GM23338 (cell line): Measurements from ENCODE around the gene GPR78. TPM values are rescaled to one million over a fixed set of nuclear protein-coding genes. Genes with fewer than 3 reads are reported as not detected.

Experiments used
- polyA plus RNA-seq: library from polyadenylated mRNA; unstranded; fragments of >200 nt; fragmentation: Nextera tagmentation; extraction: Ambion mirVana; gene quantifications from 2 replicates; pipeline ENCODE4 v1.2.1, GENCODE V29; 2016
- total RNA-seq: library from RNA; depleted of rRNA; stranded (reverse); fragments of >200 nt; shearing (Covaris generic); gene quantifications from 2 replicates; pipeline ENCODE4 v1.2.3, GENCODE V29; 2014; rRNA removed

The GPR78 gene
- total and polyA plus RNA-seq, 2 experiments from 2014 or later: 0.82 to 2.7 TPM

Other genes with a start within 250 kb of the GPR78 start
- 14.9 and 17.2 TPM in 2 replicates for gene ACOX3, start 139.7 kb upstream of the GPR78 start, total RNA-seq
- 4.8 and 6.4 TPM in 2 replicates for gene ACOX3, start 139.7 kb upstream of the GPR78 start, polyA plus RNA-seq
- 36.7 and 49.8 TPM in 2 replicates for gene TRMT44, start 139.6 kb upstream of the GPR78 start, total RNA-seq
- gene TRMT44, start 139.6 kb upstream of the GPR78 start, polyA plus RNA-seq: 10.3 TPM in 2 replicates
- gene CPZ, start 12.4 kb downstream of the GPR78 start, total RNA-seq: 37.3 and 43.1 TPM in 2 replicates
- gene CPZ, start 12.4 kb downstream of the GPR78 start, polyA plus RNA-seq: 24.6 and 29.9 TPM in 2 replicates